SK-N-SH treated with all-trans-retinoic acid at 6 μM for 48 hours (cell line): ENCODE data around the gene NLRX1.

Experiments used
- CSRNP3 ChIP-seq: fragments of 250-450 bp; sonication (Bioruptor Pico); IDR thresholded peaks from 2 replicates; pipeline ENCODE4 v1.5.1; 2021; ENCODE audit warnings: mild to moderate bottlenecking, moderate library complexity
- ZFP30 ChIP-seq: fragments of 450-650 bp; formaldehyde crosslinking; IDR thresholded peaks from 2 replicates; pipeline ENCODE4 v1.5.0; 2022; ENCODE audit warnings: mild to moderate bottlenecking, moderate library complexity

GRCh38 chr11:119195680-119196079 lies 27.2 kb downstream of the NLRX1 start:
- TF ChIP-seq CSRNP3 (no peak), ZFP30 (CRISPR knock-in tag) (no peak)
